HL-60 (cell line): Measurements from ENCODE around the gene NFAT5.

Experiments used
- GABPA ChIP-seq: IDR thresholded peaks from 2 replicates; pipeline ENCODE4 v1.6.1; 2012; ENCODE audit warnings: low read depth
- POLR2AphosphoS5 ChIP-seq: IDR thresholded peaks from 2 replicates; pipeline ENCODE4 v1.6.1; 2012; ENCODE audit warnings: low read depth
- SPI1 ChIP-seq: IDR thresholded peaks from 2 replicates; pipeline ENCODE4 v1.6.1; 2012; ENCODE audit warnings: low read depth, mild to moderate bottlenecking, borderline replicate concordance
- TF ChIP-seq, protein P1 (sequence below): IDR thresholded peaks from one replicate; pipeline ENCODE4 v1.5.1; 2011; ENCODE audit warnings: low read length, control low read depth, inconsistent platforms; ENCODE audit not compliant: insufficient read depth
- TF ChIP-seq, protein P2 (sequence below): IDR thresholded peaks from 2 replicates; pipeline ENCODE4 v1.6.1; 2012; ENCODE audit warnings: low read depth; ENCODE audit not compliant: insufficient replicate concordance

DNA sequence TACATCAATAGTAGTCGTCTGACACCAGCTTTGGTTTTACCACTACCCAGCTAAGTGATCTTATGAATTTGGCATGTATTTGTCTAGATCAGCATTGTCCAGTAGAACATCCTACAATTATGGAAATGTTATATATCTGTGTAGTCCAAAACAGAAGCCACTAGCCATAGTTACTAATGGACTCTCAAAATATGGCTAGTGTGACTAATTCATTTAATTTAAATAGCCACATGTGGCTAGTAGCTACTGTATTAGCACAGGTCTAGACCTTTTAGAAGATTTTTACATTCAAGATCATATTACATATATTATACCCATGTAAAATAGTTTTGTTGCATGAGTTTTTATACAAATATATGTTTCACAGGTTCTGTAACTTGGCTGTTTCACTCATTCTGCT, 27.0 kb upstream of the NFAT5 start:
- TF ChIP-seq, protein P1, sequence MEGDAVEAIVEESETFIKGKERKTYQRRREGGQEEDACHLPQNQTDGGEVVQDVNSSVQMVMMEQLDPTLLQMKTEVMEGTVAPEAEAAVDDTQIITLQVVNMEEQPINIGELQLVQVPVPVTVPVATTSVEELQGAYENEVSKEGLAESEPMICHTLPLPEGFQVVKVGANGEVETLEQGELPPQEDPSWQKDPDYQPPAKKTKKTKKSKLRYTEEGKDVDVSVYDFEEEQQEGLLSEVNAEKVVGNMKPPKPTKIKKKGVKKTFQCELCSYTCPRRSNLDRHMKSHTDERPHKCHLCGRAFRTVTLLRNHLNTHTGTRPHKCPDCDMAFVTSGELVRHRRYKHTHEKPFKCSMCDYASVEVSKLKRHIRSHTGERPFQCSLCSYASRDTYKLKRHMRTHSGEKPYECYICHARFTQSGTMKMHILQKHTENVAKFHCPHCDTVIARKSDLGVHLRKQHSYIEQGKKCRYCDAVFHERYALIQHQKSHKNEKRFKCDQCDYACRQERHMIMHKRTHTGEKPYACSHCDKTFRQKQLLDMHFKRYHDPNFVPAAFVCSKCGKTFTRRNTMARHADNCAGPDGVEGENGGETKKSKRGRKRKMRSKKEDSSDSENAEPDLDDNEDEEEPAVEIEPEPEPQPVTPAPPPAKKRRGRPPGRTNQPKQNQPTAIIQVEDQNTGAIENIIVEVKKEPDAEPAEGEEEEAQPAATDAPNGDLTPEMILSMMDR = no peak
- TF ChIP-seq POLR2AphosphoS5 (no peak), GABPA (no peak), SPI1 (no peak)
- TF ChIP-seq, protein P2, sequence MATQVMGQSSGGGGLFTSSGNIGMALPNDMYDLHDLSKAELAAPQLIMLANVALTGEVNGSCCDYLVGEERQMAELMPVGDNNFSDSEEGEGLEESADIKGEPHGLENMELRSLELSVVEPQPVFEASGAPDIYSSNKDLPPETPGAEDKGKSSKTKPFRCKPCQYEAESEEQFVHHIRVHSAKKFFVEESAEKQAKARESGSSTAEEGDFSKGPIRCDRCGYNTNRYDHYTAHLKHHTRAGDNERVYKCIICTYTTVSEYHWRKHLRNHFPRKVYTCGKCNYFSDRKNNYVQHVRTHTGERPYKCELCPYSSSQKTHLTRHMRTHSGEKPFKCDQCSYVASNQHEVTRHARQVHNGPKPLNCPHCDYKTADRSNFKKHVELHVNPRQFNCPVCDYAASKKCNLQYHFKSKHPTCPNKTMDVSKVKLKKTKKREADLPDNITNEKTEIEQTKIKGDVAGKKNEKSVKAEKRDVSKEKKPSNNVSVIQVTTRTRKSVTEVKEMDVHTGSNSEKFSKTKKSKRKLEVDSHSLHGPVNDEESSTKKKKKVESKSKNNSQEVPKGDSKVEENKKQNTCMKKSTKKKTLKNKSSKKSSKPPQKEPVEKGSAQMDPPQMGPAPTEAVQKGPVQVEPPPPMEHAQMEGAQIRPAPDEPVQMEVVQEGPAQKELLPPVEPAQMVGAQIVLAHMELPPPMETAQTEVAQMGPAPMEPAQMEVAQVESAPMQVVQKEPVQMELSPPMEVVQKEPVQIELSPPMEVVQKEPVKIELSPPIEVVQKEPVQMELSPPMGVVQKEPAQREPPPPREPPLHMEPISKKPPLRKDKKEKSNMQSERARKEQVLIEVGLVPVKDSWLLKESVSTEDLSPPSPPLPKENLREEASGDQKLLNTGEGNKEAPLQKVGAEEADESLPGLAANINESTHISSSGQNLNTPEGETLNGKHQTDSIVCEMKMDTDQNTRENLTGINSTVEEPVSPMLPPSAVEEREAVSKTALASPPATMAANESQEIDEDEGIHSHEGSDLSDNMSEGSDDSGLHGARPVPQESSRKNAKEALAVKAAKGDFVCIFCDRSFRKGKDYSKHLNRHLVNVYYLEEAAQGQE = no peak
